Left lung (tissue), 10 donors: ENCODE data around the gene PKMYT1. TPM values are rescaled to one million over a fixed set of nuclear protein-coding genes. Genes with fewer than 3 reads are reported as not detected.

Experiments
- ATAC-seq: fragments of 200-7000 bp; cut with Tn5 transposase; one replicate; pipeline ENCODE4 v1.9.1; 2020; ENCODE audit warnings: moderate library complexity
- DNase-seq, 4 donors: peaks; one replicate each; pipeline ENCODE4 v3.0.0-alpha.2; 2013 to 2020
- H3K27ac ChIP-seq, 2 donors: fragments of 200-600 bp; sonication (generic) in 1 of 2; one replicate each; pipeline versions ENCODE4 v1.5.0 to v1.8.0; 2020 to 2021
- H3K27me3 ChIP-seq, 2 donors: fragments of 200-600 bp; sonication (generic) in 1 of 2; one replicate each; pipeline versions ENCODE4 v1.5.0 to v1.8.0; 2020 to 2021
- H3K36me3 ChIP-seq, 2 donors: fragments of 200-600 bp; sonication (generic) in 1 of 2; one replicate each; pipeline versions ENCODE4 v1.5.0 to v1.8.0; 2020 to 2021
- H3K4me1 ChIP-seq, 2 donors: fragments of 200-600 bp; one replicate each; pipeline ENCODE4 v1.8.0; 2021
- H3K4me3 ChIP-seq, 2 donors: fragments of 200-600 bp; sonication (generic) in 1 of 2; one replicate each; pipeline versions ENCODE4 v1.5.0 to v1.8.0; 2020 to 2021; ENCODE audit warnings: mild to moderate bottlenecking in 1 of 2
- H3K9me3 ChIP-seq, 2 donors: fragments of 200-600 bp; sonication (generic) in 1 of 2; one replicate each; pipeline versions ENCODE4 v1.5.0 to v1.8.0; 2020 to 2021
- CTCF ChIP-seq, 2 donors: fragments of 200-600 bp; sonication (generic) in 1 of 2; IDR thresholded peaks; one replicate each; pipeline versions ENCODE4 v1.5.0 to v1.8.0; 2021; ENCODE audit warnings: antibody characterized with exemption in 2 of 2
- intact Hi-C, 2 donors: fragments of 100-400 bp; cut with DNase I; formaldehyde crosslinking; loops; one replicate each; pipeline versions ENCODE4 v1.11.2 to v1.14.2; 2022
- polyA plus RNA-seq, 6 donors: library from polyadenylated mRNA; unstranded; fragments of 120-200 nt; gene quantifications; one replicate each; pipeline ENCODE4 v1.2.1, GENCODE V29; 2013; ENCODE audit not compliant: insufficient read length in 6 of 6
- total RNA-seq, 2 donors: library from RNA; stranded (reverse); fragmentation: NEBNext Ultra II Directional; extraction: Animal tissue kit (Norgen Biotek cat#: 25700); gene quantifications; one replicate each; pipeline ENCODE4 v1.2.1, GENCODE V29; 2021
- donor health status: DM: no; HTN: yes; CAD: no.
- donor health status: DM: no; HTN: no; CAD: no.

PKMYT1 gene
- total and polyA plus RNA-seq, 8 donors = 13.9 to 21.8 (median 17.2) TPM

GRCh38 chr16:2985462-2985861 is 5.2 kb upstream of the PKMYT1 start:
- Histone ChIP-seq H3K4me3 (no peak overlapping the region), H3K4me1 (peaks cover 6 to 23% of the 10 kb centered on the region in 2 donors), H3K36me3 (no peaks in the 10 kb centered on the region), H3K27me3 (peaks cover 0 to 43% of the 10 kb centered on the region in 2 donors), H3K9me3 (no peaks in the 10 kb centered on the region), H3K27ac (no peak overlapping the region)
- intact Hi-C loops = no loop called here
- DNase-seq = peak in 2 of 4 donors; percentile 53
- ATAC-seq = no peak
- TF ChIP-seq CTCF (IDR thresholded peaks at IDR 0.05) = no peak

DNA sequence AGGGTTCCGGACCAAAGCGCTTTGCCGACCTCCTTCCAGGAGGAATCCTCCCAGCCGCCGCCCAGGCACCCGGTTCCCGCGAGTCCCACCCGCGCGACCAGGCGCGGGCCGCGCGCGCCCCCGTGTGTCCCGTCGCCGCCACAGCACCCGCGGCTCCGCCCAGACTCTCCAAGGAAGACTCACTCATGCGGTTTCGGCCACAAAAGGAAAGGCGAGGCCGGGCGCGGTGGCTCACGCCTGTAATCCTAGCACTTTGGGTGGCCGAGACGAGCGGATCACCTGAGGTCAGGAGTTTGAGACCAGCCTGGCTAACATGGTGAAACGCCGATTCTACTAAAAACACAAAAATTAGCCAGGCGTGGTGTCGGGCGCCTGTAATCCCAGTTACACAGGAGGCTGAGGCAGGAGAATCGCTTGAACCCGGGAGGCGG is 3.5 kb upstream of the PKMYT1 start:
- peaks cover 11 to 34% of the 10 kb centered on the region in 2 donors for H3K4me1 ChIP-seq

DNA sequence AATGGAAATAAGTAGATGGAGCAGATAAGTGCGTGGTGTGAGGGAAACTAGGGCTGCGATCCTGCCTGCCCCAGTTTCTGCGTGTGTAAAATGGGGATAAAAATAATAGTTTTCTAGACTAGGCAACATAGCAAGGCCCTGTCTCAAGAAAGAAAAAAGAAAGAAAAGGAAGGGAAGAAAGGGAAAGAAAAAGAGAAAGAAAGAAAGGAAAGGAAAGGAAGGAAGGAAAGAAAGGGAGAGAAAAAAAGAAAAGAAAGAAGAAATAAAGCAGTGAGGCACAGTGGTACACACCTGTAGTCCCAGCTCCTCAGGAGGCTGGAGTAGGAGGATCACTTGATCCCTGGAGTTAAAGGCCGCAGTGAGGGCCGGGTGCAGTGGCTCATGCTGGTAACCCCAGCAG is 2.2 kb upstream of the PKMYT1 start:
- no peaks in the 10 kb centered on the region for H3K36me3 ChIP-seq
- intact Hi-C loops = no loop called here
- ATAC-seq = no peak
- H3K4me3 ChIP-seq = no peak overlapping the region
- no peak for TF ChIP-seq CTCF (IDR thresholded peaks at IDR 0.05)
- no peak overlapping the region for H3K27ac ChIP-seq
- H3K9me3 ChIP-seq = no peaks in the 10 kb centered on the region
- peaks cover 0 to 14% of the 10 kb centered on the region in 2 donors for H3K27me3 ChIP-seq
- DNase-seq = no peak
- H3K4me1 ChIP-seq = peaks cover 11 to 39% of the 10 kb centered on the region in 2 donors

More for the DNA sequence above, 3.5 kb upstream of the PKMYT1 start:
- intact Hi-C loops = no loop called here
- no peaks in the 10 kb centered on the region for H3K36me3 ChIP-seq
- peak; percentile 98 to 99 for TF ChIP-seq CTCF (IDR thresholded peaks at IDR 0.05)
- H3K4me3 ChIP-seq = no peak overlapping the region
- H3K27me3 ChIP-seq = peaks cover 0 to 27% of the 10 kb centered on the region in 2 donors
- no peaks in the 10 kb centered on the region for H3K9me3 ChIP-seq
- ATAC-seq (peak; percentile 82), DNase-seq (peak; percentile 65 to 98 (median 80))
- H3K27ac ChIP-seq = no peak overlapping the region

DNA sequence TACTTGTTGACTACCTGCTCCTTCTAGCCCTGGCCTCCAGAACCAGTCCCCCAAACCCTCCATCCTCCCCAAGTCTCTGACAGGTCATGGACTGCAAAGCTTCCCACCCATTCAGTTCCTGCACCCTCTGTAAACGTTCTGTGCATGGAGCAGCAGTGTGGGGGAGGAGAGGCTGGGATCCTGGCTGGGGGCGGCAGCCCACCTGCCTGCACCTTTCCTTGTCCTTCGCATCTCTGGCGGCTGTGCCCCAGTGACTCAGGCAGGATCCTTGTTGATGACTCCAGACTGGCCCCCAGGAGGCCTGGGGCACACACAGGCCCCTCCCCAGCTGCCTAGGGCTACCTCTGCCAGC is 1.6 kb upstream of the PKMYT1 start:
- H3K4me3 ChIP-seq = no peak overlapping the region
- intact Hi-C loops = no loop called here
- DNase-seq = no peak
- no peak for TF ChIP-seq CTCF (IDR thresholded peaks at IDR 0.05)
- H3K27me3 ChIP-seq = peaks cover 0 to 8% of the 10 kb centered on the region in 2 donors
- H3K36me3 ChIP-seq = no peaks in the 10 kb centered on the region
- H3K4me1 ChIP-seq = peaks cover 11 to 42% of the 10 kb centered on the region in 2 donors
- ATAC-seq = no peak
- H3K9me3 ChIP-seq = no peaks in the 10 kb centered on the region
- H3K27ac ChIP-seq = no peak overlapping the region

DNA sequence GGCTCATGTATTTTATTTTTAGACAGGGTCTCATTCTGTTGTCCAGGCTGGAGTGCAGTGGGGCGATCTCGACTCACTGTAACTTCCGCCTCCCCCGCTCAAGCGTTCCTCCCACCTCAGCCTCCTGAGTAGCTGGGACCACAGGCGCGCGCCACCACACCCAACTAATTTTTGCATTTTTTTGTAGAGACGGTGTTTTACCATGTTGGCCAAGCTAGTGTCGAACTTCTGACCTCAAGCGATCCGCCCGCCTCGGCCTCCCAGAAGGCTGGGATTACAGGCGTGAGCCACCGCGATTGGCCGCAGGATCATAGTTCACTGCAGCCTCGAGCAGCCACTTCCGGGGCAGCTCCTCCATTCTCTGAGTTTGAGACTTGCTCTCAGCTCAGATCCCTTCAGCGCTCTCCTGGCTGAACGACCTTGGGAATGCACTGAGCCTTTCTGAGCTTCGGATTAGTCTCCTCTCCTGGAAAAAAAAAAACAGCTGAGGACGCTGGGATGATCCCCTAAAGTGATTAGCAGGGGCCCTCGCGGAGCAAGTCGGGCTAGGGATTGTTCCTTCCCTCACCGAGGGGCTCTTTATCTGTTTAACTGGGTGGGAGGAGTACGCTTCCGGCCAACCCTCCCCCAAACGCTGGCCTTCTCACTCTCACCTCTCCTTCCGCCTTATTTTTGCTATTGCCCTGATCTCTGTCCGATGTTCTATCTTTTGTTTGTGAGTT is 1.1 kb upstream of the PKMYT1 start:
- peaks cover 0 to 4% of the 10 kb centered on the region in 2 donors for H3K27me3 ChIP-seq
- no peak for ATAC-seq
- H3K27ac ChIP-seq = no peak overlapping the region
- peak overlapping the region in 1 of 2 donors; percentile 70 for H3K4me3 ChIP-seq
- intact Hi-C loops = no loop called here
- H3K9me3 ChIP-seq = no peaks in the 10 kb centered on the region
- no peak for TF ChIP-seq CTCF (IDR thresholded peaks at IDR 0.05)
- DNase-seq = no peak
- H3K4me1 ChIP-seq = peaks cover 11 to 42% of the 10 kb centered on the region in 2 donors
- H3K36me3 ChIP-seq = no peaks in the 10 kb centered on the region
